HepG2 (cell line): ENCODE results near the gene XXYLT1. TPM values are rescaled to one million over a fixed set of nuclear protein-coding genes. Genes with fewer than 3 reads are reported as not detected.
A peak's percentile ranks its signal among the peaks of the same experiment; 100 is the strongest.

Source experiments
- ATAC-seq: fragments of 200-7000 bp; cut with Tn5 transposase; 3 replicates; pipeline ENCODE4 v1.9.1; 2020; ENCODE audit warnings: mild to moderate bottlenecking, moderate library complexity
- BruUV-seq: library from RNA; stranded (reverse); fragments of 400-500 nt; replicated peaks from 2 replicates; lab custom pipeline; 2021; lab: Mats Ljungman, UMichigan
- CTCF ChIA-PET: fragments of 300-600 bp; formaldehyde crosslinking; extraction: SDS; loops from one replicate; lab custom pipeline; 2021; ENCODE audit warnings: low total read pairs, inconsistent platforms, low intra/inter-chr PET ratio; lab: Yijun Ruan, JAX
- POLR2A ChIA-PET: fragments of 350-600 bp; sonication (Branson Sonifier 250); formaldehyde crosslinking; loops from one replicate; lab custom pipeline; 2020; ENCODE audit warnings: antibody characterized with exemption, inconsistent platforms; lab: Yijun Ruan, JAX
- DNase-seq: peaks from one replicate; pipeline ENCODE4 v3.0.0-alpha.2; 2015; ENCODE audit warnings: low spot score
- FAIRE-seq: peaks from 3 replicates; lab custom pipeline; 2011; peaks lifted over from hg19 to GRCh38; lab: Jason Lieb, UNC
- H2AFZ ChIP-seq: one replicate; pipeline ENCODE4 v1.6.1; 2011; ENCODE audit warnings: low read length, inconsistent platforms
- H3K27ac ChIP-seq: fragments of 300-600 bp; 3 replicates; pipeline ENCODE4 v1.8.0; 2011; ENCODE audit warnings: mixed run types, mild to moderate bottlenecking, mixed read lengths, low read length, inconsistent platforms; ENCODE audit not compliant: insufficient read depth; ENCODE audit errors: extremely low read length
- H3K27me3 ChIP-seq, 2 experiments: fragments of 200-600 bp in 1 of 2; 2 replicates in 1 of 2; 3 replicates in 1 of 2; pipeline versions ENCODE4 v1.6.0 to v1.8.0; 2011; ENCODE audit warnings: low read length in 2 of 2, mild to moderate bottlenecking in 2 of 2, moderate library complexity in 2 of 2, inconsistent platforms in 1 of 2; ENCODE audit not compliant: insufficient read depth in 2 of 2, control insufficient read depth in 1 of 2
- H3K36me3 ChIP-seq, 2 experiments: fragments of 200-600 bp in 1 of 2; replicated peaks in 1 of 2; 2 replicates in 1 of 2; 3 replicates in 1 of 2; pipeline versions ENCODE4 v1.5.1 to v1.8.0; 2011; ENCODE audit warnings: low read length in 2 of 2, inconsistent platforms in 1 of 2; ENCODE audit not compliant: insufficient read depth in 2 of 2, control insufficient read depth in 1 of 2
- H3K4me1 ChIP-seq: 2 replicates; pipeline ENCODE4 v1.5.1; 2012; ENCODE audit warnings: low read length, inconsistent platforms; ENCODE audit not compliant: insufficient read depth
- H3K4me2 ChIP-seq: 2 replicates; pipeline ENCODE4 v1.6.0; 2011; ENCODE audit warnings: low read depth, low read length, inconsistent platforms
- H3K4me3 ChIP-seq, 3 experiments: fragments of 200-600 bp in 1 of 3; sonication (generic), shearing (Covaris generic) in 1 of 3; replicated peaks in 1 of 3; 2 replicates each; pipeline ENCODE4 v1.5.1; 2011 to 2016; ENCODE audit warnings: low read length in 3 of 3, inconsistent platforms in 2 of 3, low read depth in 2 of 3, mild to moderate bottlenecking in 2 of 3, control low read depth in 1 of 3, mixed read lengths in 1 of 3; ENCODE audit not compliant: insufficient read depth in 1 of 3
- H3K79me2 ChIP-seq: one replicate; pipeline ENCODE4 v1.6.1; 2011; ENCODE audit warnings: low read length, inconsistent platforms; ENCODE audit not compliant: insufficient read depth
- H3K9ac ChIP-seq: 2 replicates; pipeline ENCODE4 v1.6.0; 2011; ENCODE audit warnings: mild to moderate bottlenecking, low read depth, low read length, inconsistent platforms; ENCODE audit not compliant: insufficient read depth
- H3K9me3 ChIP-seq: 2 replicates; pipeline ENCODE4 v1.5.1; 2012; ENCODE audit warnings: mild to moderate bottlenecking, low read length
- H4K20me1 ChIP-seq: 2 replicates; pipeline ENCODE4 v1.6.0; 2011; ENCODE audit warnings: inconsistent platforms, mild to moderate bottlenecking, low read length, moderate library complexity; ENCODE audit not compliant: insufficient read depth
- CERS6 ChIP-seq: sonication (generic); formaldehyde crosslinking; IDR thresholded peaks from 2 replicates; pipeline ENCODE4 v1.5.0; 2020; ENCODE audit warnings: missing genetic modification reagents
- FLYWCH1 ChIP-seq: sonication (generic); formaldehyde crosslinking; IDR thresholded peaks from 2 replicates; pipeline ENCODE4 v1.8.1; 2023; ENCODE audit warnings: mild to moderate bottlenecking, missing genetic modification reagents
- FOXK1 ChIP-seq: sonication (generic); formaldehyde crosslinking; IDR thresholded peaks from 2 replicates; pipeline ENCODE4 v1.4.0; 2020; ENCODE audit warnings: low read depth, missing genetic modification reagents, borderline replicate concordance
- FOXO1 ChIP-seq: sonication (generic); formaldehyde crosslinking; IDR thresholded peaks from 2 replicates; pipeline ENCODE4 v1.4.0; 2020; ENCODE audit warnings: missing genetic modification reagents
- NFRKB ChIP-seq: fragments of 450-650 bp; IDR thresholded peaks from 2 replicates; pipeline ENCODE4 v1.6.1; 2017
- PREB ChIP-seq: sonication (generic); formaldehyde crosslinking; IDR thresholded peaks from 2 replicates; pipeline ENCODE4 v1.4.0; 2020; ENCODE audit warnings: missing genetic modification reagents
- SMARCC2 ChIP-seq: fragments of 450-650 bp; IDR thresholded peaks from 2 replicates; pipeline ENCODE4 v1.6.1; 2017; ENCODE audit warnings: antibody characterized with exemption, mild to moderate bottlenecking
- SMARCE1 ChIP-seq: fragments of 450-650 bp; IDR thresholded peaks from 2 replicates; pipeline ENCODE4 v1.6.1; 2017; ENCODE audit warnings: borderline replicate concordance
- SOX5 ChIP-seq: IDR thresholded peaks from 2 replicates; pipeline ENCODE4 v1.6.1; 2016; ENCODE audit warnings: borderline replicate concordance
- THAP8 ChIP-seq: sonication (generic); formaldehyde crosslinking; IDR thresholded peaks from 2 replicates; pipeline ENCODE4 v1.5.1; 2020; ENCODE audit warnings: missing genetic modification reagents, mild to moderate bottlenecking, borderline replicate concordance
- XRCC5 ChIP-seq: fragments of 200-400 bp; formaldehyde crosslinking; optimal IDR thresholded peaks from 2 replicates; pipeline ENCODE3; 2017; ENCODE audit warnings: mild to moderate bottlenecking, low read length
- ZBTB8A ChIP-seq: sonication (generic); formaldehyde crosslinking; IDR thresholded peaks from 2 replicates; pipeline ENCODE4 v1.4.0; 2020; ENCODE audit warnings: mild to moderate bottlenecking, low read depth, missing genetic modification reagents, borderline replicate concordance
- ZMAT3 ChIP-seq: sonication (generic); formaldehyde crosslinking; conservative IDR thresholded peaks from 2 replicates; pipeline ENCODE4 v1.7.0; 2021; ENCODE audit warnings: missing genetic modification reagents
- ZNF687 ChIP-seq: sonication (generic); formaldehyde crosslinking; IDR thresholded peaks from 2 replicates; pipeline ENCODE4 v1.5.1; 2020; ENCODE audit warnings: mild to moderate bottlenecking, missing genetic modification reagents, moderate library complexity
- WGBS: methylation state at CpG from one replicate; pipeline ENCODE4 v1.1.6; 2017; ENCODE audit warnings: low lambda C conversion rate; 5-methylcytosine and 5-hydroxymethylcytosine counted together
- in situ Hi-C: cut with HindIII; loops from 2 replicates; pipeline ENCODE4 v1.10.0; 2017; ENCODE audit warnings: low pct_unique_long_range_greater_than_20kb; ENCODE audit not compliant: extremely low pct_ligation_motif_present
- intact Hi-C: fragments of 100-400 bp; cut with micrococcal nuclease; formaldehyde crosslinking; loops from one replicate; pipeline ENCODE4 v1.10.0; 2022; ENCODE audit not compliant: unreplicated experiment
- polyA plus RNA-seq, 8 experiments: library from polyadenylated mRNA; depleted of rRNA in 3 of 8; stranded (reverse) in 7 of 8; unstranded in 1 of 8; fragments of >200 nt; fragmentation: Illumina TruSeq in 4 of 8; extraction: Trizol in 4 of 8; gene quantifications; 2 replicates each; pipeline versions ENCODE4 v1.2.1 to v1.2.3, GENCODE V29; 2011 to 2016; ENCODE audit warnings: low read depth in 4 of 8, missing spikeins in 1 of 8, mixed read lengths in 1 of 8; ENCODE audit not compliant: insufficient read depth in 1 of 8
- total RNA-seq, 5 experiments: library from RNA; depleted of rRNA; stranded (reverse); fragments of >200 nt; fragmentation: Illumina TruSeq; extraction: Trizol; gene quantifications; 2 replicates each; pipeline ENCODE4 v1.2.3, GENCODE V29; 2016; ENCODE audit warnings: low read depth in 1 of 5

Gene XXYLT1
- total and polyA plus RNA-seq, 2 of the 13 experiments (the other 11 are each of a cell fraction or from before 2014, with no cell fraction given) = 17.7 to 19.0 TPM

GRCh38 chr3:195198426-195199346 is 72.3 kb downstream of the XXYLT1 start (continued):
- TF ChIP-seq SMARCE1 (no peak), SMARCC2 (no peak), ZNF687 (CRISPR knock-in tag) (peak; percentile 69), ZBTB8A (CRISPR knock-in tag) (no peak)

- no peaks in the 10 kb centered on the region for H3K9me3 ChIP-seq
- in situ Hi-C loops (no loop called here), intact Hi-C loops (loop anchor here (2.0 kb wide), 1 partner anchor 33 kb away; no protein-coding TSS in a partner anchor)
- H3K4me2 ChIP-seq = peak overlapping the region; percentile 59
- peaks cover 12% of the 10 kb centered on the region for H3K79me2 ChIP-seq
- POLR2A ChIA-PET = interaction anchor here (1.1 to 1.2 kb wide), 2 partner anchors 19 kb away, joined by 3 read pairs; no protein-coding TSS in a partner anchor
- CTCF ChIA-PET = no interaction called here
- H3K4me1 ChIP-seq = peaks cover 77% of the 10 kb centered on the region
- no peak for DNase-seq
- peak overlapping the region; percentile 18; the same call in 1 of the 2 replicates for H3K9ac ChIP-seq
- no TSS peak for BruUV-seq
- H3K4me3 ChIP-seq = no peak overlapping the region
- H3K27me3 ChIP-seq = no peaks in the 10 kb centered on the region
- H3K36me3 ChIP-seq = no peaks in the 10 kb centered on the region; a peak in 1 of 5 replicates
- no peaks in the 10 kb centered on the region for H4K20me1 ChIP-seq
- H2AFZ ChIP-seq = no peak overlapping the region
- FAIRE-seq = no peak
- ATAC-seq = no peak
- peak overlapping the region; percentile 72 for H3K27ac ChIP-seq
- WGBS = 85% methylated on average over 11 of the region's 11 CpGs
- no peak for TF ChIP-seq THAP8 (CRISPR knock-in tag)
- TF ChIP-seq XRCC5 = no peak
- no peak for TF ChIP-seq FOXO1
- no peak for TF ChIP-seq FOXK1 (CRISPR knock-in tag)
- TF ChIP-seq SOX5 = 0 out of 2 replicates have a peak, but pooled peaks have one; percentile 5
- TF ChIP-seq ZMAT3 = 0 out of 2 replicates have a peak, but pooled peaks have one; percentile 14
- no peak for TF ChIP-seq NFRKB
- TF ChIP-seq PREB (CRISPR knock-in tag) = no peak
- TF ChIP-seq CERS6 (CRISPR knock-in tag) = no peak
- TF ChIP-seq FLYWCH1 (CRISPR knock-in tag) = no peak
These were observed 73.1 kb downstream of the XXYLT1 start for GRCh38 chr3:195197765-195198425.
